MM.1S (cell line): ENCODE data around the gene DNAH9.

ENCODE experiments used
- DNase-seq: peaks from one replicate; pipeline ENCODE4 v3.0.0-alpha.2; 2015
- H2AFZ ChIP-seq: fragments of 300-600 bp; sonication (generic); 2 replicates; pipeline ENCODE4 v1.6.0; 2016; ENCODE audit warnings: antibody characterized with exemption, low read length
- H3F3A ChIP-seq: fragments of 300-600 bp; sonication (generic); 2 replicates; pipeline ENCODE4 v1.6.1; 2016; ENCODE audit warnings: mild to moderate bottlenecking, antibody characterized with exemption, low read length, moderate library complexity, mixed read lengths; ENCODE audit not compliant: insufficient read depth
- H3K27ac ChIP-seq: fragments of 300-600 bp; sonication (generic); 2 replicates; pipeline ENCODE4 v1.5.1; 2016; ENCODE audit warnings: mild to moderate bottlenecking, low read length
- H3K27me3 ChIP-seq: fragments of 300-600 bp; sonication (generic); replicated peaks from 2 replicates; pipeline ENCODE4 v1.6.0; 2016; ENCODE audit warnings: low read length; ENCODE audit not compliant: insufficient read depth
- H3K36me3 ChIP-seq: fragments of 300-600 bp; sonication (generic); replicated peaks from 2 replicates; pipeline ENCODE4 v1.6.1; 2016; ENCODE audit warnings: mild to moderate bottlenecking, low read length, mixed read lengths; ENCODE audit not compliant: insufficient read depth
- H3K4me1 ChIP-seq: fragments of 300-600 bp; sonication (generic); 2 replicates; pipeline ENCODE4 v1.6.1; 2016; ENCODE audit warnings: low read length, mixed read lengths
- H3K4me2 ChIP-seq: fragments of 300-600 bp; sonication (generic); 2 replicates; pipeline ENCODE4 v1.6.0; 2016; ENCODE audit warnings: low read depth, low read length
- H3K4me3 ChIP-seq: fragments of 300-600 bp; sonication (generic); 2 replicates; pipeline ENCODE4 v1.5.1; 2016; ENCODE audit warnings: low read length, mixed read lengths
- H3K79me2 ChIP-seq: fragments of 300-600 bp; sonication (generic); 2 replicates; pipeline ENCODE4 v1.6.1; 2016; ENCODE audit warnings: mixed run types, low read length, mixed read lengths
- H3K9ac ChIP-seq: fragments of 300-600 bp; sonication (generic); 2 replicates; pipeline ENCODE4 v1.6.1; 2016; ENCODE audit warnings: low read length, mixed read lengths
- H3K9me2 ChIP-seq: fragments of 300-600 bp; sonication (generic); replicated peaks from 2 replicates; pipeline ENCODE4 v1.6.1; 2016; ENCODE audit warnings: mild to moderate bottlenecking, low read length, mixed read lengths; ENCODE audit not compliant: insufficient read depth
- H3K9me3 ChIP-seq: fragments of 300-600 bp; sonication (generic); replicated peaks from 2 replicates; pipeline ENCODE4 v1.6.1; 2016; ENCODE audit warnings: mild to moderate bottlenecking, low read length, mixed read lengths; ENCODE audit not compliant: insufficient read depth
- H4K20me1 ChIP-seq: fragments of 300-600 bp; sonication (generic); 2 replicates; pipeline ENCODE4 v1.6.1; 2016; ENCODE audit warnings: mild to moderate bottlenecking, low read length, moderate library complexity, mixed read lengths; ENCODE audit not compliant: insufficient read depth
- EZH2 ChIP-seq: fragments of 300-600 bp; sonication (generic); optimal IDR thresholded peaks from 2 replicates; pipeline ENCODE3; 2017; ENCODE audit warnings: low read depth, mild to moderate bottlenecking, antibody characterized with exemption, low read length, mixed read lengths
- EZH2phosphoT487 ChIP-seq: fragments of 300-600 bp; sonication (generic); IDR thresholded peaks from 2 replicates; pipeline ENCODE4 v1.6.1; 2018; ENCODE audit warnings: antibody characterized with exemption, low read length
- TF ChIP-seq, protein P1 (sequence below): fragments of 300-600 bp; sonication (generic); IDR thresholded peaks from 2 replicates; pipeline ENCODE4 v1.5.1; 2016; ENCODE audit warnings: antibody characterized with exemption, low read length, mixed read lengths

DNAH9 gene

DNA sequence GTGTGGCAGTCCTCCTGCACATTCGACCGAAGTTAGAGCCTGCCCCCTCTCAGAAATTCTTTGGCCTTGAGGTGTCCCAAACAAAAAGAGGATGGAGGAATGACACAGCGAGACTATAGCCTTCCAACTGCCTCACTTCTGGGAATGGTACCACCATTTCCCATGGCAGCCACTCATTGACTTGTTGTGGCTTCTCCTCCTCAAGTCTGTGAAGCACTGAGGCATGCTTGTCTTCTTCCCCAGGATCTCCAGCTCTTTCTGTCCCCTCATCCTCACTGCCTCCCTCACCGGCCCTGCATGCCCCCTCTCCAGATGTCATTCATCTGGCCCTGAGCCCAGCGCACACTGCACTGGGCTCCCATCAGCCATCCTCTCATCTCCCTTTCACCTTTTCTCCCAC, 43.7 kb upstream of the DNAH9 start:
- Histone ChIP-seq H4K20me1 (no peaks in the 10 kb centered on the region), H3K9ac (no peak overlapping the region), H3K4me3 (no peak overlapping the region), H2AFZ (no peak overlapping the region), H3F3A (no peaks in the 10 kb centered on the region), H3K9me3 (no peaks in the 10 kb centered on the region), H3K79me2 (no peaks in the 10 kb centered on the region), H3K9me2 (no peaks in the 10 kb centered on the region), H3K27me3 (no peaks in the 10 kb centered on the region), H3K36me3 (no peaks in the 10 kb centered on the region), H3K4me2 (no peak overlapping the region), H3K4me1 (no peaks in the 10 kb centered on the region), H3K27ac (no peak overlapping the region)
- TF ChIP-seq, protein P1, sequence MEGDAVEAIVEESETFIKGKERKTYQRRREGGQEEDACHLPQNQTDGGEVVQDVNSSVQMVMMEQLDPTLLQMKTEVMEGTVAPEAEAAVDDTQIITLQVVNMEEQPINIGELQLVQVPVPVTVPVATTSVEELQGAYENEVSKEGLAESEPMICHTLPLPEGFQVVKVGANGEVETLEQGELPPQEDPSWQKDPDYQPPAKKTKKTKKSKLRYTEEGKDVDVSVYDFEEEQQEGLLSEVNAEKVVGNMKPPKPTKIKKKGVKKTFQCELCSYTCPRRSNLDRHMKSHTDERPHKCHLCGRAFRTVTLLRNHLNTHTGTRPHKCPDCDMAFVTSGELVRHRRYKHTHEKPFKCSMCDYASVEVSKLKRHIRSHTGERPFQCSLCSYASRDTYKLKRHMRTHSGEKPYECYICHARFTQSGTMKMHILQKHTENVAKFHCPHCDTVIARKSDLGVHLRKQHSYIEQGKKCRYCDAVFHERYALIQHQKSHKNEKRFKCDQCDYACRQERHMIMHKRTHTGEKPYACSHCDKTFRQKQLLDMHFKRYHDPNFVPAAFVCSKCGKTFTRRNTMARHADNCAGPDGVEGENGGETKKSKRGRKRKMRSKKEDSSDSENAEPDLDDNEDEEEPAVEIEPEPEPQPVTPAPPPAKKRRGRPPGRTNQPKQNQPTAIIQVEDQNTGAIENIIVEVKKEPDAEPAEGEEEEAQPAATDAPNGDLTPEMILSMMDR: no peak
- TF ChIP-seq EZH2phosphoT487 (no peak), EZH2 (no peak)
- DNase-seq: no peak

GRCh38 chr17:11555530-11555929, 42.7 kb upstream of the DNAH9 start:
- H3K4me2 ChIP-seq: no peak overlapping the region
- H3K36me3 ChIP-seq: no peaks in the 10 kb centered on the region
- no peak overlapping the region for H3K27ac ChIP-seq
- H3K9ac ChIP-seq: no peak overlapping the region
- TF ChIP-seq, protein P1: no peak
- H2AFZ ChIP-seq: no peak overlapping the region
- H3K9me3 ChIP-seq: no peaks in the 10 kb centered on the region
- H4K20me1 ChIP-seq: no peaks in the 10 kb centered on the region
- no peaks in the 10 kb centered on the region for H3K4me1 ChIP-seq
- no peak overlapping the region for H3K4me3 ChIP-seq
- H3F3A ChIP-seq: no peaks in the 10 kb centered on the region
- H3K79me2 ChIP-seq: no peaks in the 10 kb centered on the region
- DNase-seq: no peak
- no peaks in the 10 kb centered on the region for H3K9me2 ChIP-seq
- no peaks in the 10 kb centered on the region for H3K27me3 ChIP-seq

DNA sequence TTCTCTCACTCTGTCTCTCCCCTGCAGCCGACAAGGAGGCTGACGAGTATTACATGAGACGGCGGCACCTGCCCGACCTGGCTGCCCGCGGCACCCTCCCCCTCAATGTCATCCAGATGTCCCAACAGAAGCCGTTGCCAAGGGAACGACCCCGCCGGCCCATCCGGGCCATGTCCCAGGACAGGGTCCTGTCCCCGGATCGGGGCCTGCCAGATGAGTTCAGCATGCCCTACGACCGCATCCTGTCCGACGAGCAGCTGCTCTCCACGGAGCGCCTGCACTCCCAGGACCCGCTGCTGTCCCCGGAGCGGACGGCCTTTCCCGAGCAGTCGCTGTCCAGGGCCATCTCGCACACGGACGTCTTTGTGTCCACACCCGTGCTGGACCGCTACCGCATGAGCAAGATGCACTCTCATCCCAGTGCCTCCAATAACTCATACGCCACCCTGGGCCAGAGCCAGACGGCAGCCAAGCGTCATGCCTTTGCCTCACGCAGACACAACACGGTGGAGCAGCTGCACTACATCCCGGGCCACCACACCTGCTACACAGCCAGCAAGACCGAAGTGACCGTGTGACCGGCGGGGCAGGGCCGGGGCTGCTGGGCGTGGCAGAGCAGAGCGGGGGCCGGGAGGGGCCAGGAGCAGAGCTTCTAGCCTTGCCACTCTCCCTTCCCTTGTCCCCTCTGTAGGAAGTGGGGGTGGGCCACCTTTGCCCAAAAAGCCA, 40.4 kb upstream of the DNAH9 start:
- H3K27me3 ChIP-seq: no peaks in the 10 kb centered on the region
- no peaks in the 10 kb centered on the region for H3K4me1 ChIP-seq
- H3K36me3 ChIP-seq: no peaks in the 10 kb centered on the region
- H3K9me3 ChIP-seq: no peaks in the 10 kb centered on the region
- H4K20me1 ChIP-seq: no peaks in the 10 kb centered on the region
- no peak overlapping the region for H3K4me3 ChIP-seq
- TF ChIP-seq, protein P1: no peak
- no peak for TF ChIP-seq EZH2phosphoT487
- H3K4me2 ChIP-seq: no peak overlapping the region
- no peaks in the 10 kb centered on the region for H3F3A ChIP-seq
- no peak overlapping the region for H3K27ac ChIP-seq
- no peak for DNase-seq
- H3K9ac ChIP-seq: no peak overlapping the region
- no peaks in the 10 kb centered on the region for H3K79me2 ChIP-seq
- H3K9me2 ChIP-seq: no peaks in the 10 kb centered on the region
- no peak overlapping the region for H2AFZ ChIP-seq
